HL-60 (cell line): ENCODE measurements around the gene MAGI3.

ENCODE experiments used
- GABPA ChIP-seq: IDR thresholded peaks from 2 replicates; pipeline ENCODE4 v1.6.1; 2012; ENCODE audit warnings: low read depth
- POLR2AphosphoS5 ChIP-seq: IDR thresholded peaks from 2 replicates; pipeline ENCODE4 v1.6.1; 2012; ENCODE audit warnings: low read depth
- REST ChIP-seq: IDR thresholded peaks from 2 replicates; pipeline ENCODE4 v1.6.1; 2012; ENCODE audit warnings: low read depth; ENCODE audit not compliant: insufficient replicate concordance
- SPI1 ChIP-seq: IDR thresholded peaks from 2 replicates; pipeline ENCODE4 v1.6.1; 2012; ENCODE audit warnings: low read depth, mild to moderate bottlenecking, borderline replicate concordance
- TF ChIP-seq, protein P1 (sequence below): IDR thresholded peaks from one replicate; pipeline ENCODE4 v1.5.1; 2011; ENCODE audit warnings: low read length, control low read depth, inconsistent platforms; ENCODE audit not compliant: insufficient read depth

DNA sequence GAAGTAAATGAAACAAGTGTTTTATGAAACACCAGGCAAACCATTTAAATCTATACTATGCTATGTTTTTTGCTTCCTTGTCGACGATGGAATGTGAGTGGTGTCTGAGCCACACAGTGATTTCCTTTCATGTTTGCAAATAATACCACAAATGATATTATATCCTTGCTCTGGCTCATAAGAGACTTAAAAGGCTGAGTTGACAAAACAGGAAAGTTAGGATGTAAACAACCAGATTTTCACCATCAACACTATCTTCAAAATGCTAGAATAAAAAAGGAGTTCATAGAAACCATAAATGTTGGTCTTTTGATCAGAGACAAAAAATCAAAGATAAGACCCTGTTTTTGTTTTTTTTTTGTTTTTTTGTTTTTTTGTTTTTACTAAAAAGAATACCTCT is 17.8 kb upstream of the MAGI3 start:
- TF ChIP-seq, protein P1, sequence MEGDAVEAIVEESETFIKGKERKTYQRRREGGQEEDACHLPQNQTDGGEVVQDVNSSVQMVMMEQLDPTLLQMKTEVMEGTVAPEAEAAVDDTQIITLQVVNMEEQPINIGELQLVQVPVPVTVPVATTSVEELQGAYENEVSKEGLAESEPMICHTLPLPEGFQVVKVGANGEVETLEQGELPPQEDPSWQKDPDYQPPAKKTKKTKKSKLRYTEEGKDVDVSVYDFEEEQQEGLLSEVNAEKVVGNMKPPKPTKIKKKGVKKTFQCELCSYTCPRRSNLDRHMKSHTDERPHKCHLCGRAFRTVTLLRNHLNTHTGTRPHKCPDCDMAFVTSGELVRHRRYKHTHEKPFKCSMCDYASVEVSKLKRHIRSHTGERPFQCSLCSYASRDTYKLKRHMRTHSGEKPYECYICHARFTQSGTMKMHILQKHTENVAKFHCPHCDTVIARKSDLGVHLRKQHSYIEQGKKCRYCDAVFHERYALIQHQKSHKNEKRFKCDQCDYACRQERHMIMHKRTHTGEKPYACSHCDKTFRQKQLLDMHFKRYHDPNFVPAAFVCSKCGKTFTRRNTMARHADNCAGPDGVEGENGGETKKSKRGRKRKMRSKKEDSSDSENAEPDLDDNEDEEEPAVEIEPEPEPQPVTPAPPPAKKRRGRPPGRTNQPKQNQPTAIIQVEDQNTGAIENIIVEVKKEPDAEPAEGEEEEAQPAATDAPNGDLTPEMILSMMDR: no peak
- TF ChIP-seq SPI1 (no peak), POLR2AphosphoS5 (no peak), REST (no peak), GABPA (no peak)
